Esophagus (tissue), 2 donors: ENCODE results near the gene CCM2. TPM values are rescaled to one million over a fixed set of nuclear protein-coding genes. Genes with fewer than 3 reads are reported as not detected.
"Not testable (repeated sequence)": the region's sequence is repeated elsewhere in the genome, so short reads cannot be mapped to it uniquely, and the experiment has no call there.

Source experiments
- H3K27ac ChIP-seq, 2 donors: one replicate each; pipeline ENCODE4 v1.5.1; 2013; ENCODE audit warnings: low read depth in 2 of 2, mild to moderate bottlenecking in 2 of 2, inconsistent platforms in 1 of 2, low read length in 1 of 2, moderate library complexity in 1 of 2
- H3K27me3 ChIP-seq, 2 donors: one replicate each; pipeline ENCODE4 v1.6.1; 2013; ENCODE audit warnings: low read length in 2 of 2, control low read depth in 1 of 2, mild to moderate bottlenecking in 1 of 2; ENCODE audit not compliant: insufficient read depth in 2 of 2, control insufficient read depth in 1 of 2
- H3K36me3 ChIP-seq, 2 donors: one replicate each; pipeline ENCODE4 v1.6.1; 2013; ENCODE audit warnings: low read length in 1 of 2; ENCODE audit not compliant: control insufficient read depth in 2 of 2, insufficient read depth in 2 of 2
- H3K4me1 ChIP-seq, 2 donors: one replicate each; pipeline ENCODE4 v1.6.1; 2013; ENCODE audit warnings: low read length in 1 of 2; ENCODE audit not compliant: control insufficient read depth in 2 of 2, insufficient read depth in 2 of 2
- H3K4me3 ChIP-seq, 2 donors: one replicate each; pipeline ENCODE4 v1.5.1; 2013; ENCODE audit warnings: low read length in 2 of 2, mild to moderate bottlenecking in 2 of 2, low read depth in 1 of 2, moderate library complexity in 1 of 2
- H3K9me3 ChIP-seq, 2 donors: one replicate each; pipeline ENCODE4 v1.6.1; 2013; ENCODE audit warnings: mild to moderate bottlenecking in 2 of 2, low read depth in 1 of 2, low read length in 1 of 2, moderate library complexity in 1 of 2; ENCODE audit not compliant: control insufficient read depth in 2 of 2, insufficient read depth in 1 of 2
- WGBS, 2 donors: extraction: QIAGEN DNeasy Blood & Tissue Kit; methylation state at CpG; one replicate each; pipeline ENCODE4 v1.1.7; 2013; 5-methylcytosine and 5-hydroxymethylcytosine counted together
- polyA plus RNA-seq, 2 donors: library from polyadenylated mRNA; stranded (reverse); fragments of 200-250 nt; gene quantifications; one replicate each; pipeline ENCODE4 v1.2.3, GENCODE V29; 2013
- donor health status: healthy with polysubstance abuse.
- donor health status: Bipolar disorder and iron deficiency.

CCM2 gene
- polyA plus RNA-seq, 2 donors, result 20.2 to 24.0 TPM

- no peak overlapping the region for H3K27ac ChIP-seq
- H3K36me3 ChIP-seq, result peaks cover 0 to 7% of the 10 kb centered on the region in 2 donors
- 75 to 76% methylated on average over 4 of the region's 4 CpGs for WGBS, 2 donors
- H3K27me3 ChIP-seq, result no peaks in the 10 kb centered on the region
- no peaks in the 10 kb centered on the region for H3K9me3 ChIP-seq
- no peak overlapping the region for H3K4me3 ChIP-seq
- peaks cover 2 to 18% of the 10 kb centered on the region in 2 donors for H3K4me1 ChIP-seq
Observed at GRCh38 chr7:45031829-45032228, 31.8 kb downstream of the CCM2 start.

- Histone ChIP-seq H3K9me3 (no peaks in the 10 kb centered on the region), H3K27me3 (no peaks in the 10 kb centered on the region), H3K4me1 (peaks cover 2 to 20% of the 10 kb centered on the region in 2 donors), H3K27ac (peak overlapping the region in 1 of 2 donors; percentile 59), H3K36me3 (peaks cover 0 to 7% of the 10 kb centered on the region in 2 donors), H3K4me3 (no peak overlapping the region)
- WGBS, 2 donors, result 85 to 92% methylated on average over 4 of the region's 4 CpGs
Observed at GRCh38 chr7:45032421-45032820, 32.4 kb downstream of the CCM2 start.

GRCh38 chr7:45033261-45033930 is 33.4 kb downstream of the CCM2 start:
- Histone ChIP-seq H3K4me1 (peaks cover 2 to 20% of the 10 kb centered on the region in 2 donors), H3K27ac (peak overlapping the region in 1 of 2 donors; percentile 65)
- 56 to 64% methylated on average over 1 of the region's 1 CpG for WGBS, 2 donors

DNA sequence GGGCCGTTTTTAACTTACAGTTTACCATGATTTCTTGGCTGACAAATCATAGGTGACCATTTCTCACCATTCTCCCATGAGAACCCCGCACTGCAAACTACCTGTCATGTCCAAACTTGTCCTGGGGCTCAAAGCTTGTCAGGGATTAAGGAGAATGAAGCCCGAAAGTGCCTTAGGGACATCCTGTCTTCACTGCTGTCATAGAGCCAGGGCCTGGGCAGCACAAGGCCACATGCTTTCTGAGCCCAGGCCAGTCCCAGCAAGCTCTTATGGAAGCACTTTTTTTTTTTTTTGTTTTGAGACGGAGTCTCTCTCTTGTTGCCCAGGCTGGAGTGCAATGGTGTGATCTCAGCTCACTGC is 33.9 kb downstream of the CCM2 start:
- H3K4me3 ChIP-seq, result no peak overlapping the region
- H3K27me3 ChIP-seq, result no peaks in the 10 kb centered on the region
- H3K36me3 ChIP-seq, result peaks cover 2 to 5% of the 10 kb centered on the region in 2 donors
- H3K9me3 ChIP-seq, result no peaks in the 10 kb centered on the region
- H3K27ac ChIP-seq, result no peak overlapping the region
- 49 to 64% methylated on average over 4 of the region's 4 CpGs for WGBS, 2 donors
- peaks cover 2 to 20% of the 10 kb centered on the region in 2 donors for H3K4me1 ChIP-seq

More at GRCh38 chr7:45033261-45033930, 33.4 kb downstream of the CCM2 start:
- Histone ChIP-seq H3K36me3 (peaks cover 0 to 4% of the 10 kb centered on the region in 2 donors), H3K4me3 (no peak overlapping the region), H3K9me3 (no peaks in the 10 kb centered on the region), H3K27me3 (no peaks in the 10 kb centered on the region)

DNA sequence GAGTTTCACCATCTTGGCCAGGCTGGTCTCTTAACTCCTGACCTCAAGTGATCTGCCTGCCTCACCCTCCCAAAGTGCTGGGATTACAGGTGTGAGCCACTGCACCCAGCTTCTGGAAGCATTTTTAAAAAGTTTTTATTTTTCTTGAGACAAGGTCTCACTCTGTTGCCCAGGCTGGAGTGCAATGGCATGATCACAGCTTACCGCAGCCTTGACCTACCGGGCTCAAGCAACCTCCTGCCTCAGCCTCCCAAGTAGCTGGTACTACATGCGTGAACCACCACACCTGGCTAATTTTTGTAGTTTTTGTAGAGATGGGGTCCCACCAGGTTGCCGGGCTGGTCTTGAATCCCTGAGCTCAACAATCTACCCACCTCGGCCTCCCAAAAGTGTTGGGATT is 34.7 kb downstream of the CCM2 start:
- WGBS, 2 donors, result 82 to 96% methylated on average over 5 of the region's 5 CpGs
- H3K4me1 ChIP-seq, result peaks cover 2 to 20% of the 10 kb centered on the region in 2 donors
- not testable (repeated sequence) for H3K27me3 ChIP-seq, H3K36me3 ChIP-seq, H3K4me3 ChIP-seq, H3K9me3 ChIP-seq, H3K27ac ChIP-seq

DNA sequence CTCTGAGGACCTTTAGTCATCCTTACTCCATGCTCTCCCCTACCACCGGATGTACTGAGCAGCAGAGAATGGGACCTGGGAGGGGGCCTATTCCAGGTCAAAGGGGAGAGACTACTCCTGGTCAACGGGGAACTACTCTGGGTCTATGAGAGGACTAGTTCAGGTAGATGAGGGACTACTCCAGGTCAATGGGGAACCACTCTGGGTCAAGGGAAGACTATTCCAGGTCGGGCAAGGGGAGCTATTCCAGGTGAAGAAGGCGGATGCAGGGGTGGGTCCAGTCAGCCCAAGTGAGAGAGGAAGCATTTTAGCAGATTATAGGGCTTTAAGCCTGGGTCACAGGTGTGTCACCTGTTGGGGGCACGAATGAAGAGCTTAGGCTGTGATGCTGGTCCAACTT is 35.4 kb downstream of the CCM2 start:
- Histone ChIP-seq H3K4me3 (no peak overlapping the region), H3K27ac (peak overlapping the region in 1 of 2 donors; percentile 18), H3K9me3 (no peaks in the 10 kb centered on the region), H3K27me3 (no peaks in the 10 kb centered on the region), H3K36me3 (peaks cover 3 to 7% of the 10 kb centered on the region in 2 donors), H3K4me1 (peaks cover 2 to 20% of the 10 kb centered on the region in 2 donors)
- WGBS, 2 donors, result 77 to 79% methylated on average over 5 of the region's 5 CpGs

GRCh38 chr7:45035893-45036292 is 35.9 kb downstream of the CCM2 start:
- 41 to 45% methylated on average over 6 of the region's 6 CpGs for WGBS, 2 donors
- Histone ChIP-seq H3K27me3 (no peaks in the 10 kb centered on the region), H3K27ac (peak overlapping the region; percentile 16 to 47), H3K4me3 (no peak overlapping the region), H3K9me3 (no peaks in the 10 kb centered on the region), H3K36me3 (peaks cover 3 to 7% of the 10 kb centered on the region in 2 donors), H3K4me1 (peaks cover 2 to 20% of the 10 kb centered on the region in 2 donors)

- peak overlapping the region; percentile 16 to 47 for H3K27ac ChIP-seq
- no peaks in the 10 kb centered on the region for H3K27me3 ChIP-seq
- H3K9me3 ChIP-seq, result no peaks in the 10 kb centered on the region
- 59 to 73% methylated on average over 3 of the region's 3 CpGs for WGBS, 2 donors
- H3K4me3 ChIP-seq, result no peak overlapping the region
- H3K36me3 ChIP-seq, result peaks cover 3 to 8% of the 10 kb centered on the region in 2 donors
- H3K4me1 ChIP-seq, result peaks cover 2 to 20% of the 10 kb centered on the region in 2 donors
Observed at GRCh38 chr7:45036317-45036716, 36.3 kb downstream of the CCM2 start.

GRCh38 chr7:45036796-45037195 is 36.8 kb downstream of the CCM2 start:
- Histone ChIP-seq H3K4me3 (no peak overlapping the region), H3K36me3 (peaks cover 8 to 12% of the 10 kb centered on the region in 2 donors), H3K4me1 (peaks cover 2 to 19% of the 10 kb centered on the region in 2 donors), H3K27ac (no peak overlapping the region), H3K27me3 (no peaks in the 10 kb centered on the region), H3K9me3 (no peaks in the 10 kb centered on the region)
- WGBS, 2 donors, result 76 to 80% methylated on average over 8 of the region's 8 CpGs

DNA sequence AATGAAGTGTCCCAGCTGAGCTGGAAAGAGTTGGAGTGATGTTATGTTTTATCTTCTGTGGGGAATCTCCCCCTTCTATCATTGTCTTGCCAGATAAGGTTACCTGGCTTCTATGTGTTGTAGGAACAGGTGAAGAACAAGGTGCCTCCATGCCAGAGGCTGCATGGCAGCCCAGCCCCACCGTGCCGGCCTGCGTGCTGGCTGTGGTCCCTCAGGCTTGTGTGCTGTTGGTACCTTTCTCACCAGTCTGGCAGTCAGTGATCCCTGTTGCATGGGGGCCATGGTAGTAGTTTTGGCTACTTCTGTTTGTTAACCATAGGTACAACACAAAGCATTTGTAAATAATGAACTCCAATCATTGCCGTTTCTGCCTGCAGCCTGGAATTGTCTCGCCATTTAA is 37.9 kb downstream of the CCM2 start:
- 95 to 96% methylated on average over 5 of the region's 5 CpGs for WGBS, 2 donors

More for the DNA sequence above, 37.9 kb downstream of the CCM2 start:
- Histone ChIP-seq H3K4me1 (peaks cover 2 to 17% of the 10 kb centered on the region in 2 donors), H3K9me3 (no peaks in the 10 kb centered on the region), H3K4me3 (no peak overlapping the region), H3K27me3 (no peaks in the 10 kb centered on the region), H3K36me3 (peaks cover 7 to 14% of the 10 kb centered on the region in 2 donors), H3K27ac (no peak overlapping the region)
